Activated B cell treated with CpG ODN at 0.5 μM for 24 hours (primary cell): ENCODE measurements around the gene ARFIP1. TPM values are rescaled to one million over a fixed set of nuclear protein-coding genes. Genes with fewer than 3 reads are reported as not detected.

Experiments used
- ATAC-seq: fragments of 200-7000 bp; cut with Tn5 transposase; one replicate; pipeline ENCODE4 v1.10.0; 2021; ENCODE audit warnings: low read depth, mild to moderate bottlenecking, moderate library complexity
- CTCF ChIA-PET: fragments of 350-600 bp; sonication (Branson Sonifier 250); formaldehyde crosslinking; loops from one replicate; lab custom pipeline; 2021; ENCODE audit warnings: antibody characterized with exemption; lab: Charles Lee
- POLR2A ChIA-PET: fragments of 350-600 bp; sonication (Branson Sonifier 250); formaldehyde crosslinking; loops from one replicate; lab custom pipeline; 2021; ENCODE audit warnings: antibody characterized with exemption; lab: Charles Lee
- DNase-seq: peaks from one replicate; pipeline ENCODE4 v3.0.0; 2022
- H3K27ac Mint-ChIP-seq: one replicate; pipeline ENCODE4 v1.8.0; 2020; ENCODE audit warnings: mixed read lengths
- H3K27me3 Mint-ChIP-seq: one replicate; pipeline ENCODE4 v1.8.0; 2021; ENCODE audit warnings: mixed read lengths
- H3K36me3 Mint-ChIP-seq: one replicate; pipeline ENCODE4 v1.8.0; 2021; ENCODE audit warnings: low read depth, mixed read lengths
- H3K4me1 Mint-ChIP-seq: one replicate; pipeline ENCODE4 v1.8.0; 2021; ENCODE audit warnings: mixed read lengths
- H3K4me3 Mint-ChIP-seq: one replicate; pipeline ENCODE4 v1.8.0; 2020; ENCODE audit warnings: mild to moderate bottlenecking, mixed read lengths
- H3K9me3 Mint-ChIP-seq: one replicate; pipeline ENCODE4 v1.8.0; 2020; ENCODE audit warnings: mixed read lengths
- intact Hi-C: fragments of 100-400 bp; cut with micrococcal nuclease; formaldehyde crosslinking; loops from one replicate; pipeline ENCODE4 v1.15.1; 2024
- total RNA-seq: library from RNA; stranded (reverse); gene quantifications from 2 replicates; pipeline ENCODE4 v1.2.3, GENCODE V29; 2022
- TF ChIP-seq, protein P1 (sequence below): fragments of 200-600 bp; IDR thresholded peaks from one replicate; pipeline ENCODE4 v1.8.0; 2022; ENCODE audit warnings: antibody characterized with exemption, mild to moderate bottlenecking

Gene ARFIP1
- total RNA-seq, 1 donor from 2014 or later = 19.5 TPM

DNA sequence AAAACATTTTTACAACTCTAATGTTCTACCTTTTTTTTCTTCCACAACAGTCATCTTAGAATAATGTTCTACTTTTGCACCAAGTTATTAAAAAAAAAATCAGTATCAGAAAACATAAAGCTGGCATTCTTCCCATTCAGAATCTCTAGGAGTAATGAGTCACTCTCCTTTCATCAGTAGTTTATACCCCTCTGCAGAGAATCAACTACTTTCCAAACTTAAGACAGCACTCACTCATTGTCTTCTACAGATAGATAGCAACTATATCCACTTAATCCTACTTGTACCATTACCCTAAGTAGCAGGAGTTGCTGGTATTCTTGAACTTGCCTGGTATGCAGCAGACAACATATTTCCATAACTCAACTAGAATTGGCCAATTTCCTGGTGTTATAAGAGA, 3.4 kb upstream of the ARFIP1 start:
- H3K27ac Mint-ChIP-seq = no peak overlapping the region
- no peak overlapping the region for H3K4me3 Mint-ChIP-seq
- ChIA-PET POLR2A (no interaction called here), CTCF (no interaction called here)
- intact Hi-C loops = loop anchor here (5.0 kb wide), 1 partner anchor 99 kb away; the partner anchor contains the start of gene TMEM154
- TF ChIP-seq, protein P1, sequence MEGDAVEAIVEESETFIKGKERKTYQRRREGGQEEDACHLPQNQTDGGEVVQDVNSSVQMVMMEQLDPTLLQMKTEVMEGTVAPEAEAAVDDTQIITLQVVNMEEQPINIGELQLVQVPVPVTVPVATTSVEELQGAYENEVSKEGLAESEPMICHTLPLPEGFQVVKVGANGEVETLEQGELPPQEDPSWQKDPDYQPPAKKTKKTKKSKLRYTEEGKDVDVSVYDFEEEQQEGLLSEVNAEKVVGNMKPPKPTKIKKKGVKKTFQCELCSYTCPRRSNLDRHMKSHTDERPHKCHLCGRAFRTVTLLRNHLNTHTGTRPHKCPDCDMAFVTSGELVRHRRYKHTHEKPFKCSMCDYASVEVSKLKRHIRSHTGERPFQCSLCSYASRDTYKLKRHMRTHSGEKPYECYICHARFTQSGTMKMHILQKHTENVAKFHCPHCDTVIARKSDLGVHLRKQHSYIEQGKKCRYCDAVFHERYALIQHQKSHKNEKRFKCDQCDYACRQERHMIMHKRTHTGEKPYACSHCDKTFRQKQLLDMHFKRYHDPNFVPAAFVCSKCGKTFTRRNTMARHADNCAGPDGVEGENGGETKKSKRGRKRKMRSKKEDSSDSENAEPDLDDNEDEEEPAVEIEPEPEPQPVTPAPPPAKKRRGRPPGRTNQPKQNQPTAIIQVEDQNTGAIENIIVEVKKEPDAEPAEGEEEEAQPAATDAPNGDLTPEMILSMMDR = no peak
- H3K27me3 Mint-ChIP-seq = no peaks in the 10 kb centered on the region
- DNase-seq = no peak
- no peaks in the 10 kb centered on the region for H3K9me3 Mint-ChIP-seq
- peaks cover 29% of the 10 kb centered on the region for H3K4me1 Mint-ChIP-seq
- ATAC-seq = no peak
- H3K36me3 Mint-ChIP-seq = peaks cover 11% of the 10 kb centered on the region

GRCh38 chr4:152777488-152777887, 2.3 kb upstream of the ARFIP1 start:
- ATAC-seq (no peak), DNase-seq (no peak)
- peaks cover 36% of the 10 kb centered on the region for H3K4me1 Mint-ChIP-seq
- H3K27me3 Mint-ChIP-seq = no peaks in the 10 kb centered on the region
- H3K4me3 Mint-ChIP-seq = no peak overlapping the region
- no peak overlapping the region for H3K27ac Mint-ChIP-seq
- H3K9me3 Mint-ChIP-seq = no peaks in the 10 kb centered on the region
- peaks cover 11% of the 10 kb centered on the region for H3K36me3 Mint-ChIP-seq
- TF ChIP-seq, protein P1 = no peak
- intact Hi-C loops = loop anchor here (5.0 kb wide), 1 partner anchor 100 kb away; the partner anchor contains the start of gene TMEM154
- CTCF ChIA-PET = no interaction called here
- POLR2A ChIA-PET = no interaction called here

- peak overlapping the region; percentile 92 for H3K27ac Mint-ChIP-seq
- DNase-seq (no peak), ATAC-seq (no peak)
- POLR2A ChIA-PET = interaction anchor here (0.5 to 1.0 kb wide), 6 partner anchors 9 to 484 kb away, joined by 3 to 11 read pairs (median 4); partner anchors contain the start of gene FBXW7
- TF ChIP-seq, protein P1 = no peak
- H3K27me3 Mint-ChIP-seq = no peaks in the 10 kb centered on the region
- H3K4me3 Mint-ChIP-seq = peak overlapping the region; percentile 97
- CTCF ChIA-PET = interaction anchor here (1.1 to 1.6 kb wide), 5 partner anchors 9 to 929 kb away, joined by 3 to 5 read pairs (median 4); no protein-coding TSS in a partner anchor
- peaks cover 41% of the 10 kb centered on the region for H3K4me1 Mint-ChIP-seq
- H3K9me3 Mint-ChIP-seq = no peaks in the 10 kb centered on the region
- peaks cover 11% of the 10 kb centered on the region for H3K36me3 Mint-ChIP-seq
- intact Hi-C loops = loop anchor here (1.0 to 5.0 kb wide), 9 partner anchors 68 to 1680 kb away; partner anchors contain the start of genes FBXW7, GATB, RPS3A and TMEM154
Observed at GRCh38 chr4:152778656-152779512, 870 bp upstream of the ARFIP1 start.

- H3K27me3 Mint-ChIP-seq = no peaks in the 10 kb centered on the region
- CTCF ChIA-PET = interaction anchor here (0.9 to 1.6 kb wide), 2 partner anchors 68 to 305 kb away, joined by 3 to 5 read pairs; no protein-coding TSS in a partner anchor
- peak; percentile 53 for ATAC-seq
- no peak for DNase-seq
- H3K9me3 Mint-ChIP-seq = no peaks in the 10 kb centered on the region
- peak overlapping the region; percentile 92 for H3K27ac Mint-ChIP-seq
- peaks cover 11% of the 10 kb centered on the region for H3K36me3 Mint-ChIP-seq
- POLR2A ChIA-PET = interaction anchor here (1.1 kb wide), 1 partner anchor 244 kb away, joined by 4 read pairs; the partner anchor contains the start of gene FBXW7
- TF ChIP-seq, protein P1 = no peak
- peak overlapping the region; percentile 97 for H3K4me3 Mint-ChIP-seq
- intact Hi-C loops = no loop called here
- H3K4me1 Mint-ChIP-seq = peaks cover 47% of the 10 kb centered on the region
Observed at GRCh38 chr4:152780267-152780778, 569 bp downstream of the ARFIP1 start.
